Measurements from ENCODE around the gene ODC1.

DNA sequence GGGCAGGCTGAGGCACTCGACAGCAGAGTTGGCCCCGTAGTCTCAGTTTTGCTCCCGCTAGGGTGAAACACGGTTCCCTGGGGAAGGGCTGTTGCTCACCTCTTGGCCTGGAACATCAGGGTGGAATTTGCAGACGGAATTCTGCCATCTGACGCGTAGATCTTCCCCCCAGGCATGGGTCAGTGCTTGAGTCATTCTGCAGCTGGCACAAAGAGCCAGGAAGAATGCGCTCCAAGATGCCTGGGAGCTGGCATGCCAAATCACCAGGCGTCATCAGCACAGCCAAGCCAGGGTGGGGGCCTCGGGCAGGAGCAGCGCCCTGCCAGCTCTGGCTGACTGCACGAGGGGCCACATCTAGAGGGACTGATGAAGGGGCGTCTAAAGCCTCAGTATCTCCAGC, 42.7 kb downstream of the ODC1 start:
- TF ChIP-seq, protein P1, sequence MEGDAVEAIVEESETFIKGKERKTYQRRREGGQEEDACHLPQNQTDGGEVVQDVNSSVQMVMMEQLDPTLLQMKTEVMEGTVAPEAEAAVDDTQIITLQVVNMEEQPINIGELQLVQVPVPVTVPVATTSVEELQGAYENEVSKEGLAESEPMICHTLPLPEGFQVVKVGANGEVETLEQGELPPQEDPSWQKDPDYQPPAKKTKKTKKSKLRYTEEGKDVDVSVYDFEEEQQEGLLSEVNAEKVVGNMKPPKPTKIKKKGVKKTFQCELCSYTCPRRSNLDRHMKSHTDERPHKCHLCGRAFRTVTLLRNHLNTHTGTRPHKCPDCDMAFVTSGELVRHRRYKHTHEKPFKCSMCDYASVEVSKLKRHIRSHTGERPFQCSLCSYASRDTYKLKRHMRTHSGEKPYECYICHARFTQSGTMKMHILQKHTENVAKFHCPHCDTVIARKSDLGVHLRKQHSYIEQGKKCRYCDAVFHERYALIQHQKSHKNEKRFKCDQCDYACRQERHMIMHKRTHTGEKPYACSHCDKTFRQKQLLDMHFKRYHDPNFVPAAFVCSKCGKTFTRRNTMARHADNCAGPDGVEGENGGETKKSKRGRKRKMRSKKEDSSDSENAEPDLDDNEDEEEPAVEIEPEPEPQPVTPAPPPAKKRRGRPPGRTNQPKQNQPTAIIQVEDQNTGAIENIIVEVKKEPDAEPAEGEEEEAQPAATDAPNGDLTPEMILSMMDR (IDR thresholded peaks at IDR 0.05; ENCODE audit: insufficient read depth, low read length, poor library complexity, severe bottlenecking), result no peak
- no peak for TF ChIP-seq EZH2phosphoT487 (conservative IDR thresholded peaks at IDR 0.05; ENCODE audit: low read length)

All from SU-DHL-6 (cell line).